IMR-90 (cell line): ENCODE measurements around the gene OPCML. TPM values are rescaled to one million over a fixed set of nuclear protein-coding genes. Genes with fewer than 3 reads are reported as not detected.

Experiments
- ATAC-seq: fragments of 200-7000 bp; cut with Tn5 transposase; 2 replicates; pipeline ENCODE4 v1.9.1; 2020; ENCODE audit warnings: low read depth, mild to moderate bottlenecking, moderate library complexity
- BruUV-seq: library from RNA; stranded (reverse); fragments of 400-500 nt; replicated peaks from 2 replicates; lab custom pipeline; 2021; lab: Mats Ljungman, UMichigan
- CTCF ChIA-PET: fragments of 300-600 bp; formaldehyde crosslinking; extraction: SDS; loops from one replicate; lab custom pipeline; 2021; ENCODE audit warnings: antibody characterized with exemption; lab: Yijun Ruan, JAX
- POLR2A ChIA-PET: fragments of 300-600 bp; sonication (Branson Sonifier 250); formaldehyde crosslinking; loops from one replicate; lab custom pipeline; 2022; ENCODE audit warnings: antibody characterized with exemption; ENCODE audit not compliant: unreplicated experiment; lab: Charles Lee
- DNase-seq: peaks from one replicate; pipeline ENCODE4 v3.0.0; 2013
- H2AFZ ChIP-seq: replicated peaks from 2 replicates; pipeline ENCODE3; 2013; ENCODE audit warnings: low read length, mild to moderate bottlenecking; ENCODE audit not compliant: poor library complexity
- H2AK5ac ChIP-seq: 2 replicates; pipeline ENCODE4 v1.6.1; 2013; ENCODE audit warnings: low read depth, low read length, inconsistent platforms
- H2AK9ac ChIP-seq: replicated peaks from 2 replicates; pipeline ENCODE3; 2013; ENCODE audit warnings: mild to moderate bottlenecking, low read depth, low read length, moderate library complexity; ENCODE audit not compliant: poor library complexity
- H2BK120ac ChIP-seq: 2 replicates; pipeline ENCODE4 v1.6.1; 2013; ENCODE audit warnings: low read depth, low read length, inconsistent platforms
- H2BK15ac ChIP-seq: 3 replicates; pipeline ENCODE4 v1.6.1; 2013; ENCODE audit warnings: low read depth, low read length, inconsistent platforms
- H2BK20ac ChIP-seq: 2 replicates; pipeline ENCODE4 v1.6.1; 2013; ENCODE audit warnings: low read depth, mild to moderate bottlenecking, inconsistent platforms, low read length, moderate library complexity
- H2BK5ac ChIP-seq: 2 replicates; pipeline ENCODE4 v1.6.1; 2013; ENCODE audit warnings: mild to moderate bottlenecking, low read depth, low read length, inconsistent platforms; ENCODE audit not compliant: poor library complexity, severe bottlenecking
- H3K14ac ChIP-seq: replicated peaks from 2 replicates; pipeline ENCODE4 v1.6.1; 2013; ENCODE audit warnings: low read depth, low read length, inconsistent platforms
- H3K18ac ChIP-seq: 2 replicates; pipeline ENCODE4 v1.6.1; 2013; ENCODE audit warnings: low read depth, low read length, control low read depth
- H3K23ac ChIP-seq: 2 replicates; pipeline ENCODE4 v1.6.1; 2013; ENCODE audit warnings: low read depth, low read length, inconsistent platforms
- H3K27ac ChIP-seq: 2 replicates; pipeline ENCODE4 v1.5.1; 2013; ENCODE audit warnings: mild to moderate bottlenecking, control low read depth, low read length; ENCODE audit not compliant: insufficient read depth
- H3K27me3 ChIP-seq: 2 replicates; pipeline ENCODE4 v1.6.1; 2013; ENCODE audit warnings: low read length; ENCODE audit not compliant: control insufficient read depth, insufficient read depth
- H3K36me3 ChIP-seq: 2 replicates; pipeline ENCODE4 v1.6.1; 2013; ENCODE audit warnings: low read length, mixed read lengths; ENCODE audit not compliant: control insufficient read depth, insufficient read depth
- H3K4ac ChIP-seq: 2 replicates; pipeline ENCODE4 v1.6.1; 2013; ENCODE audit warnings: low read depth, low read length, inconsistent platforms
- H3K4me1 ChIP-seq: 2 replicates; pipeline ENCODE4 v1.6.1; 2013; ENCODE audit warnings: low read length, mixed read lengths; ENCODE audit not compliant: control insufficient read depth, insufficient read depth
- H3K4me2 ChIP-seq: 2 replicates; pipeline ENCODE4 v1.6.1; 2013; ENCODE audit warnings: low read depth, mild to moderate bottlenecking, control low read depth, low read length, moderate library complexity
- H3K4me3 ChIP-seq: 2 replicates; pipeline ENCODE4 v1.5.1; 2013; ENCODE audit warnings: low read depth, mild to moderate bottlenecking, control low read depth, low read length, moderate library complexity; ENCODE audit not compliant: insufficient read depth
- H3K56ac ChIP-seq: 2 replicates; pipeline ENCODE4 v1.6.1; 2013; ENCODE audit warnings: low read length, inconsistent platforms; ENCODE audit not compliant: insufficient read depth; ENCODE audit errors: extremely low read depth
- H3K79me1 ChIP-seq, 2 experiments: 2 replicates each; pipeline ENCODE4 v1.6.1; 2013; ENCODE audit warnings: low read length in 2 of 2, inconsistent platforms in 1 of 2, low read depth in 1 of 2
- H3K9ac ChIP-seq: 2 replicates; pipeline ENCODE4 v1.6.1; 2013; ENCODE audit warnings: low read depth, low read length, control low read depth
- H3K9me1 ChIP-seq: 2 replicates; pipeline ENCODE4 v1.6.1; 2013; ENCODE audit warnings: low read length, inconsistent platforms; ENCODE audit not compliant: insufficient read depth
- H3K9me3 ChIP-seq: 2 replicates; pipeline ENCODE4 v1.6.1; 2013; ENCODE audit warnings: low read length; ENCODE audit not compliant: control insufficient read depth, insufficient read depth
- H4K20me1 ChIP-seq: 2 replicates; pipeline ENCODE4 v1.6.1; 2013; ENCODE audit warnings: low read length, inconsistent platforms; ENCODE audit not compliant: insufficient read depth
- H4K5ac ChIP-seq: 2 replicates; pipeline ENCODE4 v1.6.1; 2013; ENCODE audit warnings: mild to moderate bottlenecking, low read depth, low read length, control low read depth
- H4K8ac ChIP-seq, 2 experiments: 2 replicates each; pipeline ENCODE4 v1.6.1; 2013; ENCODE audit warnings: low read depth in 2 of 2, low read length in 2 of 2, control low read depth in 1 of 2, inconsistent platforms in 1 of 2
- H4K91ac ChIP-seq: 2 replicates; pipeline ENCODE4 v1.6.1; 2013; ENCODE audit warnings: low read depth, low read length, inconsistent platforms; ENCODE audit not compliant: insufficient read depth
- BHLHE40 ChIP-seq: fragments of 150-350 bp; IDR thresholded peaks from 2 replicates; pipeline ENCODE4 v1.6.1; 2016; ENCODE audit warnings: mild to moderate bottlenecking, low read depth, low read length
- CHD1 ChIP-seq: IDR thresholded peaks from 2 replicates; pipeline ENCODE4 v1.6.1; 2012; ENCODE audit warnings: low read depth, low read length, improper control_type of control experiment
- WGBS, 2 experiments: methylation state at CpG; one replicate each; pipeline versions ENCODE4 v1.1.5 to v1.1.7; 2013; ENCODE audit warnings: missing lambda C conversion rate in 2 of 2; ENCODE audit not compliant: insufficient read length in 1 of 2; ENCODE audit errors: extremely low coverage in 2 of 2; 5-methylcytosine and 5-hydroxymethylcytosine counted together
- dilution Hi-C: fragments of 300-500 bp; cut with HindIII; formaldehyde crosslinking; loops from one replicate; pipeline ENCODE4 v1.14.3; 2018; ENCODE audit warnings: low sequenced_read_pairs; ENCODE audit not compliant: unreplicated experiment
- in situ Hi-C: fragments of 300-500 bp; cut with MboI; formaldehyde crosslinking; loops from 3 replicates; pipeline ENCODE4 v1.14.3; 2019; ENCODE audit warnings: low sequenced_read_pairs, inconsistent platforms, mixed read lengths
- intact Hi-C: fragments of 100-400 bp; cut with micrococcal nuclease; formaldehyde crosslinking; loops from 2 replicates; pipeline ENCODE4 v1.10.0; 2022
- polyA plus RNA-seq, 3 experiments: library from polyadenylated mRNA; depleted of rRNA; stranded (reverse); fragments of >200 nt; gene quantifications; 2 replicates each; pipeline ENCODE4 v1.2.3, GENCODE V29; 2012; ENCODE audit warnings: low replicate concordance in 1 of 3
- total RNA-seq: library from RNA; depleted of rRNA; stranded (reverse); fragments of >200 nt; gene quantifications from 2 replicates; pipeline ENCODE4 v1.2.3, GENCODE V29; 2012

Gene OPCML
- total and polyA plus RNA-seq, 2 of the 4 experiments (the other 2 are of a cell fraction), result under 0.01 to 2.6 TPM

- Histone ChIP-seq H3K4me2 (no peak overlapping the region), H4K20me1 (no peaks in the 10 kb centered on the region), H3K4me3 (no peak overlapping the region), H3K23ac (no peak overlapping the region), H4K5ac (no peak overlapping the region), H3K27ac (no peak overlapping the region), H3K9me3 (0 out of 2 replicates have a peak, but pooled peaks cover 5% of the 10 kb centered on the region), H2BK5ac (no peak overlapping the region), H3K4ac (no peak overlapping the region), H3K4me1 (no peaks in the 10 kb centered on the region), H3K14ac (no peak overlapping the region), H3K27me3 (peaks cover 2% of the 10 kb centered on the region; the same call in 1 of the 2 replicates), H3K9ac (no peak overlapping the region), H3K9me1 (no peaks in the 10 kb centered on the region), H2AK9ac (no peak overlapping the region), H4K91ac (no peak overlapping the region), H2BK120ac (no peak overlapping the region), H2BK20ac (no peak overlapping the region), H3K79me1 (no peaks in the 10 kb centered on the region), H3K36me3 (no peaks in the 10 kb centered on the region), H2BK15ac (no peak overlapping the region), H2AK5ac (no peak overlapping the region), H3K56ac (no peak overlapping the region), H3K18ac (no peak overlapping the region), H2AFZ (no peak overlapping the region), H4K8ac (no peak overlapping the region)
- DNase-seq, result no peak
- no peak for TF ChIP-seq CHD1
- TF ChIP-seq BHLHE40, result no peak
- ChIA-PET CTCF (interaction anchor here (0.6 kb wide), 1 partner anchor 137 kb away, joined by 3 read pairs; no protein-coding TSS in a partner anchor), POLR2A (no interaction called here)
- intact Hi-C loops (no loop called here), dilution Hi-C loops (no loop called here), in situ Hi-C loops (no loop called here)
- WGBS, 2 experiments, result no CpG with 5 or more reads among the region's 5 CpGs
- BruUV-seq, result no TSS peak
- ATAC-seq, result no peak
Observed at GRCh38 chr11:133086518-133086917, 445.8 kb downstream of the OPCML start.
